Vagina (tissue), 2 donors: Measurements from ENCODE around the gene YTHDF2. TPM values are rescaled to one million over a fixed set of nuclear protein-coding genes. Genes with fewer than 3 reads are reported as not detected.

Source experiments
- DNase-seq, 2 donors: peaks; one replicate each; pipeline ENCODE4 v3.0.0-alpha.2; 2017; ENCODE audit errors: extremely low spot score in 2 of 2
- H3K27ac ChIP-seq: fragments of 200-600 bp; sonication (generic); one replicate; pipeline ENCODE4 v1.5.1; 2019
- H3K27me3 ChIP-seq: fragments of 200-600 bp; sonication (generic); one replicate; pipeline ENCODE4 v1.5.1; 2019
- H3K36me3 ChIP-seq, 2 donors: fragments of 200-600 bp; sonication (generic); one replicate each; pipeline ENCODE4 v1.5.1; 2017 to 2019
- H3K4me1 ChIP-seq: fragments of 200-600 bp; sonication (generic); one replicate; pipeline ENCODE4 v1.5.1; 2019
- H3K4me3 ChIP-seq, 2 donors: fragments of 200-600 bp; sonication (generic); 1 replicate in 1 of 2; 2 replicates in 1 of 2; pipeline ENCODE4 v1.5.1; 2016 to 2019
- H3K9me3 ChIP-seq: fragments of 200-600 bp; sonication (generic); one replicate; pipeline ENCODE4 v1.5.1; 2019
- CTCF ChIP-seq, 3 experiments: fragments of 450-650 bp in 2 of 3; fragments of 200-600 bp in 1 of 3; sonication (generic) in 1 of 3; IDR thresholded peaks; one replicate each; pipeline ENCODE4 v1.5.1; 2017 to 2019; ENCODE audit warnings: antibody characterized with exemption in 3 of 3, mild to moderate bottlenecking in 2 of 3, moderate library complexity in 2 of 3
- POLR2A ChIP-seq, 2 donors: fragments of 450-650 bp; IDR thresholded peaks; one replicate each; pipeline ENCODE4 v1.6.1; 2017; ENCODE audit warnings: antibody characterized with exemption in 2 of 2, mild to moderate bottlenecking in 2 of 2, moderate library complexity in 2 of 2
- POLR2AphosphoS5 ChIP-seq, 2 donors: sonication (generic); formaldehyde crosslinking; IDR thresholded peaks; one replicate each; pipeline ENCODE4 v1.9.0; 2017; ENCODE audit warnings: antibody characterized with exemption in 2 of 2, mild to moderate bottlenecking in 2 of 2, low read depth in 1 of 2; ENCODE audit not compliant: insufficient read depth in 1 of 2
- intact Hi-C: fragments of 100-400 bp; cut with DNase I; formaldehyde crosslinking; loops from one replicate; pipeline ENCODE4 v1.15.1; 2023
- total RNA-seq: library from RNA; depleted of rRNA; stranded (reverse); fragments of >200 nt; gene quantifications from one replicate; pipeline ENCODE4 v1.2.3, GENCODE V29; 2016

Gene YTHDF2
- total RNA-seq, 1 donor from 2014 or later = 61.9 TPM

GRCh38 chr1:28776341-28776740, 39.6 kb downstream of the YTHDF2 start:
- TF ChIP-seq POLR2A (IDR thresholded peaks at IDR 0.05) (no peak), POLR2AphosphoS5 (IDR thresholded peaks at IDR 0.05; ENCODE audit: insufficient read depth in 1 of 2, low read depth in 1 of 2) (no peak), CTCF (IDR thresholded peaks at IDR 0.05) (no peak)
- H3K4me1 ChIP-seq = peaks cover 14% of the 10 kb centered on the region
- no peak for DNase-seq
- intact Hi-C loops = no loop called here
- no peaks in the 10 kb centered on the region for H3K27me3 ChIP-seq
- no peak overlapping the region for H3K4me3 ChIP-seq
- no peak overlapping the region for H3K27ac ChIP-seq
- no peaks in the 10 kb centered on the region for H3K36me3 ChIP-seq
- H3K9me3 ChIP-seq = no peaks in the 10 kb centered on the region

- intact Hi-C loops = no loop called here
- Histone ChIP-seq H3K27ac (no peak overlapping the region), H3K4me1 (peaks cover 14% of the 10 kb centered on the region), H3K4me3 (no peak overlapping the region), H3K36me3 (no peaks in the 10 kb centered on the region), H3K9me3 (no peaks in the 10 kb centered on the region), H3K27me3 (no peaks in the 10 kb centered on the region)
- TF ChIP-seq POLR2AphosphoS5 (IDR thresholded peaks at IDR 0.05; ENCODE audit: insufficient read depth in 1 of 2, low read depth in 1 of 2) (no peak), CTCF (IDR thresholded peaks at IDR 0.05) (no peak), POLR2A (IDR thresholded peaks at IDR 0.05) (no peak)
- no peak for DNase-seq
Observed at GRCh38 chr1:28778021-28778420, 41.3 kb downstream of the YTHDF2 start.

- no peaks in the 10 kb centered on the region for H3K27me3 ChIP-seq
- peaks cover 9% of the 10 kb centered on the region for H3K4me1 ChIP-seq
- no peak overlapping the region for H3K4me3 ChIP-seq
- H3K9me3 ChIP-seq = no peaks in the 10 kb centered on the region
- no peak for TF ChIP-seq CTCF (IDR thresholded peaks at IDR 0.05)
- TF ChIP-seq POLR2A (IDR thresholded peaks at IDR 0.05) = no peak
- no peak for TF ChIP-seq POLR2AphosphoS5 (IDR thresholded peaks at IDR 0.05; ENCODE audit: insufficient read depth in 1 of 2, low read depth in 1 of 2)
- no peak overlapping the region for H3K27ac ChIP-seq
- no peaks in the 10 kb centered on the region for H3K36me3 ChIP-seq
- intact Hi-C loops = loop anchor here (10.0 kb wide), 1 partner anchor 255 kb away; no protein-coding TSS in a partner anchor
- no peak for DNase-seq
Observed at GRCh38 chr1:28779751-28780408, 43.1 kb downstream of the YTHDF2 start.

GRCh38 chr1:28781305-28781704, 44.6 kb downstream of the YTHDF2 start:
- TF ChIP-seq POLR2AphosphoS5 (IDR thresholded peaks at IDR 0.05; ENCODE audit: insufficient read depth in 1 of 2, low read depth in 1 of 2) (no peak), POLR2A (IDR thresholded peaks at IDR 0.05) (no peak), CTCF (IDR thresholded peaks at IDR 0.05) (no peak)
- DNase-seq = no peak
- intact Hi-C loops = loop anchor here (10.0 kb wide), 1 partner anchor 253 kb away; no protein-coding TSS in a partner anchor

GRCh38 chr1:28782011-28782410, 45.3 kb downstream of the YTHDF2 start:
- Histone ChIP-seq H3K9me3 (no peaks in the 10 kb centered on the region), H3K4me1 (no peaks in the 10 kb centered on the region), H3K27me3 (no peaks in the 10 kb centered on the region), H3K27ac (no peak overlapping the region), H3K4me3 (no peak overlapping the region), H3K36me3 (no peaks in the 10 kb centered on the region)
- intact Hi-C loops = loop anchor here (10.0 kb wide), 1 partner anchor 253 kb away; no protein-coding TSS in a partner anchor
- TF ChIP-seq POLR2A (IDR thresholded peaks at IDR 0.05) (no peak), POLR2AphosphoS5 (IDR thresholded peaks at IDR 0.05; ENCODE audit: insufficient read depth in 1 of 2, low read depth in 1 of 2) (no peak), CTCF (IDR thresholded peaks at IDR 0.05) (no peak)
- DNase-seq = no peak

More at GRCh38 chr1:28781305-28781704, 44.6 kb downstream of the YTHDF2 start:
- Histone ChIP-seq H3K4me3 (no peak overlapping the region), H3K27ac (no peak overlapping the region), H3K27me3 (no peaks in the 10 kb centered on the region), H3K4me1 (no peaks in the 10 kb centered on the region), H3K9me3 (no peaks in the 10 kb centered on the region), H3K36me3 (no peaks in the 10 kb centered on the region)
